Retina (tissue), 1 donor: ENCODE data around the gene PARD3.

ENCODE experiments used
- DNase-seq: peaks from one replicate; pipeline ENCODE4 v3.0.0-alpha.2; 2016

The PARD3 gene

GRCh38 chr10:34609287-34609940 is 205.7 kb downstream of the PARD3 start:
- DNase-seq, result no peak

- peak; percentile 30 for DNase-seq
Observed at GRCh38 chr10:34607894-34608293, 207.2 kb downstream of the PARD3 start.

GRCh38 chr10:34606890-34607289 is 208.2 kb downstream of the PARD3 start:
- no peak for DNase-seq

- no peak for DNase-seq
Observed at GRCh38 chr10:34602478-34602877, 212.6 kb downstream of the PARD3 start.

- no peak for DNase-seq
Observed at GRCh38 chr10:34601691-34602090, 213.4 kb downstream of the PARD3 start.

GRCh38 chr10:34599026-34599795 is 215.9 kb downstream of the PARD3 start:
- no peak for DNase-seq

- DNase-seq, result no peak
Observed at GRCh38 chr10:34596351-34596750, 218.7 kb downstream of the PARD3 start.

GRCh38 chr10:34593930-34594329 is 221.2 kb downstream of the PARD3 start:
- DNase-seq, result no peak

- no peak for DNase-seq
Observed at GRCh38 chr10:34593374-34593890, 221.7 kb downstream of the PARD3 start.

GRCh38 chr10:34590793-34591192 is 224.3 kb downstream of the PARD3 start:
- DNase-seq, result no peak

GRCh38 chr10:34589275-34589674 is 225.8 kb downstream of the PARD3 start:
- DNase-seq, result no peak

- no peak for DNase-seq
Observed at GRCh38 chr10:34587680-34588019, 227.4 kb downstream of the PARD3 start.

GRCh38 chr10:34587002-34587679 is 228.0 kb downstream of the PARD3 start:
- DNase-seq, result no peak

GRCh38 chr10:34585422-34586112 is 229.5 kb downstream of the PARD3 start:
- DNase-seq, result no peak

- no peak for DNase-seq
Observed at GRCh38 chr10:34584164-34584563, 230.9 kb downstream of the PARD3 start.

GRCh38 chr10:34581801-34582532 is 233.1 kb downstream of the PARD3 start:
- no peak for DNase-seq

GRCh38 chr10:34580643-34581042 is 234.5 kb downstream of the PARD3 start:
- no peak for DNase-seq

- DNase-seq, result no peak
Observed at GRCh38 chr10:34580214-34580613, 234.9 kb downstream of the PARD3 start.

- DNase-seq, result no peak
Observed at GRCh38 chr10:34578468-34578867, 236.6 kb downstream of the PARD3 start.

GRCh38 chr10:34576797-34577196 is 238.3 kb downstream of the PARD3 start:
- no peak for DNase-seq

GRCh38 chr10:34575882-34576281 is 239.2 kb downstream of the PARD3 start:
- no peak for DNase-seq

GRCh38 chr10:34574353-34574934 is 240.7 kb downstream of the PARD3 start:
- no peak for DNase-seq
